DND-41 (cell line): ENCODE measurements around the gene AKAP13.

Source experiments
- CTCF ChIP-seq: IDR thresholded peaks from 2 replicates; pipeline ENCODE4 v1.5.1; 2012; ENCODE audit warnings: borderline replicate concordance, low read length, moderate library complexity, mild to moderate bottlenecking; ENCODE audit not compliant: poor library complexity, severe bottlenecking; ENCODE audit errors: extremely low read depth
- EZH2 ChIP-seq: IDR thresholded peaks from 3 replicates; pipeline ENCODE4 v1.6.1; 2012; ENCODE audit warnings: borderline replicate concordance, low read depth, mild to moderate bottlenecking, moderate library complexity, low read length, inconsistent platforms; ENCODE audit not compliant: severe bottlenecking

- TF ChIP-seq CTCF (no peak), EZH2 (no peak)
Observed at GRCh38 chr15:85377986-85378385, 2.4 kb upstream of the AKAP13 start.
